ENCODE measurements around the gene DUS4L.

The DUS4L gene

DNA sequence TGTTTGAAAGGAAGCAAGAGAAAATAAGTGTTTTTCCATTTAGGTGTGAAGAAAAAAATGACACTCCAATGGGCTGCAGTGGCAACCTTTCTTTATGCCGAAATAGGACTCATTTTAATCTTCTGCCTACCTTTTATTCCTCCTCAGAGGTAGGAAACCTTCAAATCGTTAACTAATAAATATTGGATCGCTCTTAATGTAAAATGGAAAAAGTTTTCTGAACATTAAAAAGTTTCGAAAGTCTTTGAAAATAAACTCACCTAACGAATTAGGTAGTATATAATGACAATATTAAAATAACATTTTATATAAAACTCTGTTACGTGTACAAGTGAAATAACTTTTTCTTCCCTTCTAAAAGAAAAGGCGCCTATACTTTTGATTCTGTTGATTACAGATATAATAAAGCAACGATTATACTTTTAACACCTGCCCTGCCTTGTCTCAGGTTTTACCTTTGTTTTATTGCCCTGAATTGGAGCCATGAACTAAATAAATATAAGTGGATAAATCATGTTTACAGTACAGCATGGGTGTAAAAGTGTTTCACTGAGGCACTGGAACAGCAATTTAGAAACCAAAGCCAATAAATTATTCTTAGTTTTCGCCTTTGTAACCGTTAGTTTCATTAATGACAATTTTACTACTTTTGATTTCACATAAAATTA lies 17.1 kb downstream of the DUS4L start:
- DNase-seq: no peak

DNA sequence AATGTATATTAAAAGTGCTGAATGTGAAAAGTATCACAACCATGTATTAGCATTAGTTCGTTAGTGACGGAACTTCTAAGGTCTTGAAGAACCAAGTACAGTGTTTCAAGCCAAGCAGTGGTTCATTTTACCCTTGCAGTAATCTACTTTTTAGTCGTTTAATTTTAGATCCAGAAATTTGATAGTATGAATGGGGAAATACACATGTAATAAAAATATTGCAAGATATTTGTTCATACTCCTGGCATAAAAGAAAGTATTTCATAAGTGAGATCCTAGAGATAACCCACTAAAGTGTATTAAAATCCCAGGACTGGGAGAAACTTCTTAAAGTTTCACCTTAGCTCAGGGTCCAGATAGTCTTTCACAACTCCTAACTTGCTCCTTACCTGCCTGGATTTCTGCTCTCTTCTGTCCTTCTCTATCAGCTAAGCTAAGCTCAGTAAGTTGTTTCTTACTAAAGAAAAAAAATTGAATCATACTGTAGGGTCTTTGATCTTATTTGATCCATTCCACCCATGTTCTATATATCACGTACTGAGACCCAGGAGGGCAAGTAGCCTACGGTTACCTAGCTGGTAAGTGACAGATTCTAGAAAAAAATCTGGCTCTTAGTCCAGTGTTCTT lies 17.7 kb downstream of the DUS4L start:
- DNase-seq: no peak

DNA sequence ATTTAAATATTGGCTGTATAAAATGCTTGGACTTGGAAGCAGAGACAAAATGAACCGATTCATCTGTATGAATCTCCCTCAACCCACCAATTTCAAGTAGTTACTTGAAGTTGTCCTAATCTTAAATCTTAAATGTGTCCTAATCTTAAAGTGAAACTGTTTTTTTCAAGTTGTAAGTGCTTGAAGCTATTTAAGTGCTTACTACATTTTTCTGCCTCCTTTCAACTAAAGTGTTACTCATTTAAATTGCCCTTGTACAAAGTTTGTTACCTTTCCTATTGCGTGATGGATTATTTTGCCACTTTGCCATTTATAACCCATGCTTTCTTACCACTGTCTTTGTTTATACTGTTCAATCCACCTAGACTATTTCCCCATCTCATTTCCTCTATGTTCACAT lies 19.1 kb downstream of the DUS4L start:
- no peak for DNase-seq

DNA sequence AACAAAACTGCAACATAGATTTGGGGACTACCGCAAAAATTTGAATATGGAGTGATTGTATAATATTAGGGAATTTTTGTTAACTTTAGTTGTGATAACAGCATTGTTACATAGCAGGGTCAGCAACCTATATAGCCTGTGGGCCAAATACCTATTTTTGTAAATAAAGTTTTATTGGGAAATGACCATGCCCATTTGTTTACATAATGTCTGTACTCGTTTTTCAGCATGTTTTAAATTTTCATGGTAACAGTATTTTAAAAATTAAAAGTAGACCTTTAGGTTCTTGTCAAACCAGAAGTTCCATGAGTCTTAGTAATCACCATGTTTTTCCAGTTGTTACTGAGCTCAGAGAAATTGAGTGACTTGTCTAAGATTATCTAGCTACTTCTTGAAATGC lies 20.9 kb downstream of the DUS4L start:
- DNase-seq: no peak

DNA sequence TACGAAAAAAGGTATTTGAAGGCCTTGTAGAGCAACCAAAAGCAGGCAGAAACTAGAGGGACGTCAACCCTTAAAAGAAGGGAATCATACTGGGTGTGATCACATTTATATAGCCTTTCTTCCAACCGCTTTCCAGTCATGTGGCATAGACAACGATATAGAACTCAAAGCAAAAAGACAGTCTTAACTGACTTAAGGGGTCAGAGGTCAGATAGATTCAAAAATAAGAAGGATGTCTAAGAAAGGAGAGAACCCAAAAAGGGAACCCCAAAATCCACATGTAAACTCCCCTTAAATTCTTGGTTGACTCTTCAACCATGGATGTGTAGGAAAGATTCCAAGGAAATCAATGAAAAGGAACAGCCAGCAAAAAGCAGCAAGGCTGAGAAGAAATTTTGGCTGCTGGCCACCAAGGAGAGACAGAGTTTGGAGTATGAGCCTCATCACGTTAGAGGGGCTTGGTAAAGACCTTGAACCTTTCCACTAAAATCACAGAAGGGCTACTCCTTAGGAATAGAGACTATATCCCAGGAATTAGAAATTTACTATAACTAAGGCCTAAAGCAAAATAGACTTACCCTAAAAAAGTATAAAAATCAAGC lies 24.9 kb downstream of the DUS4L start:
- DNase-seq: no peak

DNA sequence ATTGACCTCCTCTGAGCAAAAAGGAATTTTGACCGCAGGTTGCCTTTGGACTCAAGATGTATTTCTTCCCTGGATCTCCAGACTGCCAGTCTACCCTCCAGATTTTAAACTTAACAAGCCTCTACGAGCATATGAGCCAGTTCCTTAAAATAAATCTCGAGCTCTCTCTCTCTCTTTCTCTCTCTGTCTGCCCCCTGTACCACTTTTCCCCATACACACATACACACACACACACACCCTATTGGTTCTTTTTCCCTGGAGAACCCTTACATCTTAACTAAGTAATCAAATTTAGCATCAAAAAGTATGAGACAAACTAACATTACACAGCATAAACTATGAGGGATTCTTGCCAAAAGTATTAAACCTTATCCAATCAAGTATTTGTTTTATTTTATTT lies 27.6 kb downstream of the DUS4L start:
- DNase-seq: no peak

DNA sequence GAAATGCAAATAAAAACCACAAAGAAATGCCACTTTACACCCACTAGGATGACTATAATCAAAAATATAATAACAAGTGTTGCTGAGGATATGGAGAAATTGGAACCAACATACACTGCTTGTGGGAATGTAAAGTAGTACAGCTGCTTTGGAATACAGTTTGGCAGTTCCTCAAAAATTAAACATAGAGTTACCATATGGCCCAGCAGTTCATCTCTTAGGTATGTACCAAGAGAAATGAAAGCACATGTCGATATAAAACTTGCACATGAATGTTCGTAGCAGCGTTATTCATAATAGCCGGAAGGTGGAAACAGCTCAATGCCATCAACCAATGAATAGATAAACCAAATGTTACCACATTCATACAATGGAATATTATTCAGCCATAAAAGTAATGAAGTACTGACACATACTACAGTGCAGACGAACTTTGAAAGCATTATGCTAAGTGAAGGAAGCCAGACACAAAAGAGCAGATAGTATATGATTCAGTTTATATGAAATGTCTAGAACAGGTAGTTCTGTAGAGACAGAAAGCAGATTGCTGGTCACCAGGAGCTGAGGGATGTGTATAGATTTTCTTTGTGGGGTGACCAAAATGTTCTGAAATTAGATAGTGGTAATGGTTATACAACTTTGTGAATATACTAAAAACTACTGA lies 28.7 kb downstream of the DUS4L start:
- no peak for DNase-seq

DNA sequence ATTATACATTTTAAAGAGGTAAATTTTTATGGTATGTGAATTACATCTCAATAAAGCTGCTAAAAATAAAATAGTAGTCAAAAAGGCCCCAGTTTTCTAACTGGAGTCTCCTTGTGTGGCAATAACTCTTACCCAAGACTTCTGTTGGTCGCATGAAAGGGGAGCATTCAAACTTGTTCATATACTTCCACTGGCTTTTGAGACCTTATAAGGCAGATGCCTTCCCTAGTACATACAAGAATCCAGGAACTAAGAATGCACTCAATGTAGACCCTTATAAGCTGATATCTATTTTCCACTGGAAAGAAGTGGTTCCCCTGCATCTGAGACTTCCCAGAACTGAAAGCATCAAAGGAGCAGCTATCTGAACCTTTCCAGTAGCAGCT lies 29.2 kb downstream of the DUS4L start:
- no peak for DNase-seq

DNA sequence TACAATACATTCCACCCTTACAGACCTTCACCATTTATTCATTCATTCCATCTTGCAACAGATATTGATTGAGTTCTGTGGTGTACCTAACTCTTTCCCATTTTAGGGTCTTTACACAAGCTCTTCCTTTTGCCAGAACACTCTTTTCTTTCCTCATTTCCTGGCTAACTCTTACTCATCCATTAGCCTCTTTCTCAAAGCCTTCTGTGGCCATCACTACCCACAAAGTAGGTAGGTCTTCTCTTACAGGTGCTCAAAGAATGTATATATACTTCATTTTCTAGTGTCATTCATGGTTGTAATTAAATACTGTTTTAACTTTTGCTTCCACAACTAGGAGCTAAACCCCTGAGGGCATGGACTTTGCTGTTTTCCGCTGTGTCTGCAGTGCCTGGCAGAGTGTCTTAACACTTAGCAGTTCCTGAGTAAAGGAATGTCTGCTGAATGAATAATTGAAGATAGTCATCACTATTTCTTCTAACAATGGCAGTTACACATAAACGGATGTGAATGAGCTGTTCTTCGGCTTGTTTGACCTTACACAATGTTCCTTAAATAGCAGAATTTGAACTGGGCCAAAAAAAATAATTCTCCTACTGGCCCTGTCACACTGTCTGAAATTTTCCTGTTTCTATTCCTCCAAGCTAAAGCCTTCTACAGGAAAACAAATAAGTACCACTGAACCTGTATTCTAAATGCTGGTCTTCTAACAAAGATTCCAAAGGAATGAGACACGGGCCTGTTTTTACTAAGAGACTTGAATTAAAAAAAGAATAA lies 31.4 kb downstream of the DUS4L start:
- DNase-seq: no peak

DNA sequence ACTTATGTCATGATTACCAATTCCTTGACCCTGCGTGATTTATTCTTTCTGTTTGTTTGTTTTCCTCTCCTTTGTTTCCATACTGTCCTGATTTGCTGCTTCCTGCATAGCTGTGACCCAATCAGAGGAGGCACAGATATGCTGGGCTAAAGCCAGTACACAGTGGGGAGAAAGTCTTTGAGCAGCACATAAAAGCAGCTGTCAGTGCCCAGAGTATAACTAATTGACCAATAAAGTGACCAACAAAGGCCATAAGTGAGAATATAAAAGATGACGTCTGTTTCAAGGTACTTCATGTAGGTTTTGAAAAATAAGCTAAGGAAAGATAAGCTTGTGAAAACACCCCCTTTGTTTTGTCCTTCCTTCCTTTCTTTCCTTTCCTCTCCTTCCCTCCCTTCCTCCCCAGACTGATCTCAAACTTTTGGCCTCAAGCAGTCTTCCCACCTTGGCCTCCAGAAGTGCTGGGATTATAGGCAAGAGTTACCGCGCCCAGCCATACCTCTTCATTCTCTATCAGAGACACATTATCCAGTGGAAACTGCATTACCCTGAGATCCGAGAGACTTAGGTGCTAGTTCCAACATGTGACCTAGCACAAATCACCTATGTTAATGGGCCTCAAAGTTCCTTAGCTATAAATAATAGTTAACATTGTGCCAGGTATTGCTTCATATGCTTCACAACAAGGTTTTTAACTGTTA lies 33.3 kb downstream of the DUS4L start:
- no peak for DNase-seq

DNA sequence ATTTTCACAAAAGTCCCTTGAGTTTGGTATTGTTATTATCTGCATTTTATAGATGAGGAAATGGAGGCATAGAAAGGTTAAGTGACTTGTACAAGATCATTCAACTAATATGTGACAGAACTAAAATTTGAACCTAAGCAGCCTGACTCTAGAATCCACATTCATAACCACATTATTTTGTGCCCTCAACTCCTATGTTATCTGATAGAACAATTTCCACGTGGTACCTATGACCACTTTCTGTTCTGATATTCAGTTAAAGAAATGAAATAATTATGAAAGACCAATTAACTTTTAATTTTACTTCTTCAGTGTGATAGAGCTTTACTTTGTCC lies 33.8 kb downstream of the DUS4L start:
- no peak for DNase-seq

DNA sequence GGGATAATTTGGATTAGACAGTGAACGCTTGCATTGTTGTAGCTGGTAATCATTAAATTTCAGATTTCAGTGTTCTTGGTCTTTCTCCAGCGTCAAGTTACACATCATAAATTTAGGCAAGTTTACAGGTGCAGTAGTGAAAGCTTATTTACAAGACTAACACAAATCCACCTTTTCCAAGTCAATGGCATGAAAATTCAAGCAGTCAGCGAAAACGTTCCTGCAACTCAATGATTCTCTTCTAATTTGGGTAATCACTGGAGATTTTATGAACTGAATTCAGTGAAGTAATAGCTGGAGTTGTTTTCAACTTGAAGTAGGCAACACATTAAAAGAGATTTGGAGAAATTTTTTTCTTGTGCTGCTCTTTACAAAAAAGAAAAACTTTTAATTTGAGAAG lies 34.2 kb downstream of the DUS4L start:
- DNase-seq: no peak

DNA sequence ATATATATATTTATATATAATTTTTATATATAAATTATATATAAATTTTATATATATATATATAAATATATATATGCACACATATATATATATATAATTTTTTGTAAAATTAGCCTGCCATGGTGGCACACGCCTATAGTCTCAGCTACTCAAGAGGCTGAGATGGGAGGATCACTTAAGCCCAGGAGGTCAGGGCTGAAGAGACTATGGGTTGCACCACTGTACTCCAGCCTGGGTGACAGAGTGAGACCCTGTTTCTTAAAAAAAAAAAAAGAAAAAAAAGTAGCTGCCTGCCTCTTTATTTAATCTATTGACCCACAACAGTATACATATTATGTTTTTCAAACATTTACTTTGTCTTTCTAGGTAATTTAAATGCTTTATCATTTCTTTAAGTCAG lies 35.5 kb downstream of the DUS4L start:
- DNase-seq: no peak

DNA sequence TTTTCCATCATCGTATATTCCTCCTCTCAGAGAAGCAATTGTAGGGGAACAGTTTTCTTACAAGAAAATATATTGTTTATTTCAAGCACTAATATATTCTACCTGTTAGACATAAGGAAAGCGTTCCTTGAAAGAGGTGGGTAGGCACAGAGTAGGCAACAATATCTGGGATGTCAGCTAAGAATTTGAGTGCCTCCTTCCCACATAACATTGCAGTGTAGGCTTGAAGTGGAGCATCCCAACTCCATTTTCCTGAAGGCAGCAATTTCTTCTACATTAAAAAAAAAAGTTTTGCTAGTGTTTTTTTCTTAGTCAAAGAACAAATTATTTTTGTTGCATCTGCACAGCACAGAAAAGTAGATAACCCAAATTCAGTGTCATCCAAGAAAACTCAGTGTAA lies 37.0 kb downstream of the DUS4L start:
- no peak for DNase-seq

DNA sequence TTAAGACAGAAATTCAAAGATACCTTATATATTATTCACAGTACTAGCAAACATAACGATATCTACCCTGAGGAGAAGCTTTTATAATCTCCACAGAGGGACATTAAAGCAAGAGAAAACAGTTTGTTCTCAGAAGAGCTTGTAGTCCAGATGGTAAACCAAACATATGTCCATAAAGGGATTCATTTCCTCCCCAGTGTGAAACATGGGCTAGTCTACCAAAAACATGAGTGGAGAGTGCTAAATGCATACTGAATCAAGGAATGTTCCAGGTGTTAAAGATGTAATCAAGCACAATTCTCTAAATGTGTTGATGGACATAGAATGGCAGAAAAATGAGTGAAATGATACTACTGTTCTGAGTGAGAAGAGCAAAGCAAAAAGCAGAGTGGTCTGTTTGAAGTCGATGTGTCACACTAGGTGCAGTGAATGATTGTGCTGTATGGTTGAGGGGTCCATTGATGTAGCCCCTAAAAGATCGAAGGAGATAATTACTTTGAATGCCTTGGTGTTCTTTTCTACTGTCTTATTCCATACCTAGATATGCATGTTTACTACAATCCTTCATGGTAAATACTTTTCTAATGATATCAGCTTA lies 41.5 kb downstream of the DUS4L start:
- no peak for DNase-seq

DNA sequence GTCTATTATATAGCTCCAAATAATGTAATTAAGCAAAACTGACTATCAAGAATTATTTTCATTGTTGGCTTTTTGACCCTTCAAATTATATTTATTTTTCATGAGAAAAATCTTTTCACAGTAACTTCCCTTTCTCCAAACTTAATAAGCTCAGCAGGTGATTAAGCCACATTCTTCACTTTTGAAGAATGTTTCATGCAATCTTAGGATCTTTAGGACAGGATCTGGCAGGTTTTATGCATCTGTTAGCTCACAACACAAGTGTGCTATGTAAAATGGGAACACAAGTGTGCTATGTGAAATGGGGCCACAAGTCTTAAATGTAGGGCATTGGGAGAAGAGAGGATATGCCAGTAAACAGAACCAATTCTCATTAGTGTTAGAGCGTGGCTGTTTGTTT lies 42.5 kb downstream of the DUS4L start:
- DNase-seq: no peak

DNA sequence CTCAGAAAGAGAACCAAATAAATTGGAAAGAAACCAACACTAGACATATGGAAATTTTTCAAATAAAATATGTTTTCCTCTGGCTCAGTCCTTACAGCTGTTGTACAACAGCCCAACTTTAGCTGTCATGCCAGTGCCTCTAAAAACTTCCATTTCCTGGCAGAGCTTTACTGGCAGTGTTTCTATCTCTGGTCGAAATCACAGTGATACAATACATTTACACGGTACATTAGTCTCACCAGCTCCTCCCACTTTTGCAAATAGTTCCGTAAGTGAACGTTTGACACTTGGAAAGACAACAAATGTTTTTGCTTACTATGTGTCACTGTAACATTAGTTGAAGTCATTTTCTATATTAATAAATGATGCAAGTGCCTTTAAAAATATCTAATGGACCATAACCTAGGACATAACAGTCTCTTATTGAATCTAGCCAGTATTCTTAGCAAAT lies 46.1 kb downstream of the DUS4L start:
- no peak for DNase-seq

DNA sequence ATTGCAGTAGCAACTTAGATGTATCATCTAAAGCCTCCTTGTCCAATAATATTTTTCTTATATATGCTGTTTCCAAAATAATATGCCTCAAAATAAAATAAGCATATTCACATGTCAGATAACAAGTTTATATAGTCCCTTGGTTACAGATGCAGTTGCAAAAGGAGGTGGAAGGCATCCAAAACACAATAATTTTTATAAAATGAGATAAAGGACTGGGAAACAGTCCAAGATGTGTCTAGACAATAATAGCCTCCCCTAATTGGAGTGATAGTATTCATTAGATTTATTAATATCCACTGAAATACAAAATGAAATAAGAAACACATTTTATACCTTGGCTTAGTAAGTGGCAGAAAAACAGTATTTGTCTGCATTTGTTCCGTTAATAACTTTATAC lies 46.6 kb downstream of the DUS4L start:
- DNase-seq: no peak

DNA sequence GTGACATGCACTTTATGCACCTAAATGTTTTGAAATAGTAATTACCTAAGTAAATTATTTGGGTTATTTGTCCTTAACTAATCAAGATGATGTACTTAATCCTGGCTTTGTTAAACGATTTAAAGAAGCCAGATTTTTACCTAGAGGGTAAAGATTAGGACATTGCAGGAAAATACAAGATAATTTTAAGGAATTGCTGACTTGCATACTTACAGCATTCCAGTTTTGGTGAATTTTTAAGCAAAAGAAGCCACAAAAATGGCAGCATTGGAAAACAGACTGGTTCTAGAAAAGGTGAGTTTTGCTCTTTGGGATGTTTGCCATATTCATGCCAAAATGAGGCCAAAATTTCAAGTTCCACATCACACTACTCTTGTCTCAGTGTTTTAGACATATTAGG lies 49.7 kb downstream of the DUS4L start:
- no peak for DNase-seq

DNA sequence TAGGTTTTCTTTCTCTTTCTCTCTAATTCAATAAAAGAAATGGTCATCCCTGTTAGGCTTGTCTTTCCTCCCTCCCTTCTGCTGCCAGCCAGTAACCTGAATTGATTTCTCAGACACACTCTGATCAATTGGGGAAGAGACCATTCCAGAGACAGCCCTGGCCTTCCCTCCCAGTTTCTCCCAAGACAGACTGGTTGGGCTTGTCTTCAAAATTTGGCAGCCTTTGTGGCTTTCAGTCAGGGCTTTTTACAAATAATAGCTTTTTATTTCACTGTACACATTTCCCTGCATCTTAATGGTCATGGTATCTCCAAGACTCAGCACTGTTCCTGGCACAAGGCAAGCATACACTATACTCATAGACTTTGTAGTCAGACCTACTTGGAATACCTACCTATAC lies 50.2 kb downstream of the DUS4L start:
- no peak for DNase-seq

DNA sequence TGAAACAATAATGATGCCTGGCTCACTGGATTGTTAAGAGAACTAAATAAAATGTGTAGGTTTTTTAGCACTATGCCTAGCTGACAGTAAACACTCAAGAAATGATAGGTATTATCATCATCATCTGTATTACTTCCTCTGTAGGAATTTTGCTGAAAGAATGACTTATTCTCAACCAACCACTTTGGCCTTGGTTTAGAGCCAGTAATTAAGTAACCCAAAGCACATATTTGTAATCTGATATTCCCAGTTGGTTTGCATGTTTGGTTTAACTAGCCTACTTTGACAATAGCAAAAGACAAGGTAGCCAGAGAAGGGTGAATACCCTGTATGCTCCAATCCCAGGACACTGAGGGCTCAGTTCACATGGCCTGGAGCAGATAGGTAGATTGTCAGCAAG lies 50.7 kb downstream of the DUS4L start:
- no peak for DNase-seq

DNA sequence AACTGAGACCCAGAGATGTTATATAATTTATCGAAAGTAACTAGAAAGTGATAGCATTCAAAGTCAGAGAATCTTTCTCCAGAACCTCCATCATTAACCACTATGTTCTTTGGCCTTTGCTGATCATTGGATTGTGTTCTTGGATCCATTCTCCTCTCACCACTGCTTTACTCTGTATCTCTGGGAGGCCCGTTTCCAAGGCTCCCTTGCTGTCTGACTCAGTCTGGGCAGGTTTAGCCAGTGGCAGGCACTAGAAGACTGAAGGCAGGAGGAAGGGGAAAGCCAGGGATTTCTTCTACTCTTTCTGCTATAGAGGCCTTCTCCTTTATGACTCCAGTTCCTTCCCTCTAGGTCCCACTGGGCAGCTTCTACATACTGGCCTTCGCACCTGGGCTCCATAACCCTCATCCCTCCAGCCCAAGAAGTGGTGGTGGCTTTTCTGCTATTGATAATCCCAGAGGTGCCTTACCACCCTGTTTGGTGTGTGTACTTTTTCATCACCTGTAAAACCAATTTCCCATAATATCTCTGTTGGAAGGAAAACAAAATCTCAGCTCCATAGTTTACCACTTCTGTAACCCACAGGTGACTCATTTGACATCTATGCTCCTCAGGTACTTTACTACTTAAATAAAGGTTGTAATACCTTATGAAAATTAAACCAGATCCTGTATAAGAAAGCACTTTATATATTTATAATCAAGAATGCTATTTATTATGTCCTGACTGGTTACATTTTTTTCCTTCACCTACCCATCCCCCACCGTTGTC lies 52.3 kb downstream of the DUS4L start:
- DNase-seq: no peak

Data from activated gamma-delta T cell (primary cell).